Hepatocyte (in vitro differentiated cells): ENCODE data around the gene MCOLN2.

ENCODE experiments used
- CTCF ChIP-seq: fragments of 200-600 bp; sonication (generic); IDR thresholded peaks from 2 replicates; pipeline ENCODE4 v1.5.1; 2016; ENCODE audit warnings: antibody characterized with exemption, mild to moderate bottlenecking; ENCODE audit not compliant: poor library complexity
- EZH2 ChIP-seq: fragments of 200-600 bp; sonication (generic); IDR thresholded peaks from 2 replicates; pipeline ENCODE4 v1.6.1; 2016; ENCODE audit warnings: antibody characterized with exemption, mild to moderate bottlenecking, borderline replicate concordance

GRCh38 chr1:84928979-84929378 lies 67.9 kb downstream of the MCOLN2 start:
- no peak for TF ChIP-seq CTCF
- no peak for TF ChIP-seq EZH2
